GM11168 (cell line): ENCODE results near the gene PHLDB2.

Experiments used
- in situ Hi-C: fragments of 300-500 bp; cut with MboI; formaldehyde crosslinking; loops from one replicate; pipeline ENCODE4 v1.12.0; 2022; ENCODE audit warnings: low sequenced_read_pairs; ENCODE audit not compliant: unreplicated experiment

The PHLDB2 gene

GRCh38 chr3:111980716-111981456, 121.8 kb downstream of the PHLDB2 start:
- in situ Hi-C loops = no loop called here

DNA sequence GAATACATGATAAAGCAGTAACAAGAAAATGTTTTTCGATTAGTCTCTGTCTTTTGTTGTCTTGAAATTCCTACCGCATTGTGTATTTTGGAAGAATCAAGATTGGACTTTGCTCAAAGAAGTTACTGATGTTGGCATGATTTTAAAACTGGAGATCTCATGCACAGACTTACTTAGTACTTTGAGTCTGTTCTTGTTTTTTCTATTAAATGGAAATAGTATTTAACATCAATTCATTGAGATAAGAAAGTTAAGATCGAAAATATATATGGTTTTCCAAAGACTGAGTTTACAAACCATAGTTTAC, 122.3 kb downstream of the PHLDB2 start:
- in situ Hi-C loops = no loop called here

DNA sequence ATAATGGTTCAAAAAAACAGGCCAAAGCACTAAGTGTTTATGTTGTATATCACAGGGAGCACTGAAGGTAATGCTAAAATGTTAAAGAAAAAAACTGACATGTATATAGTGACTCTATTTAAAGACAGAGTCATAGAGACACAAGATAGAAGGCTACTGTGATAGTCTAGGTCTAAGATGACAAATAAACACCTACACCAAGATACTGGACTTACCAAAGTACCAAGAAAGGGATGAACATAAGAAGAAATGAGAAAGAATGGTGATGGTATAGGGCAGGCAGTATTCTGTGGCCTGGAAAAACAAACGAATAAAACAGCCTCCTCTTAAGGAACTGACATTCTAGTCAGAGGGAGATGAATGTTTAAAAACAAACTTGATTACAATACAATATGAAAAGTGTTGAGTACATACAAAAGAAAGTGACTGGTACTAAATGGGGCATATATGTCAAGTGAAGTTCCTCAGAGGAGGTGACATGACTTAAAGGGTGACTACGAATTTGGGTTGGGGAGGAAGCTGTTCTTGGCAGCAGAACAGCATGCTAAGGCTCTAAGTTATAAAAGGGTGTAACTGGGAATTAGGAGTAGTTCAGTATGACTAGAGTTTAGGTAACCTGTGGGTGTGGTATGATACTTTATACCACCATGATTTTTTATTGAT, 125.7 kb downstream of the PHLDB2 start:
- in situ Hi-C loops = no loop called here

DNA sequence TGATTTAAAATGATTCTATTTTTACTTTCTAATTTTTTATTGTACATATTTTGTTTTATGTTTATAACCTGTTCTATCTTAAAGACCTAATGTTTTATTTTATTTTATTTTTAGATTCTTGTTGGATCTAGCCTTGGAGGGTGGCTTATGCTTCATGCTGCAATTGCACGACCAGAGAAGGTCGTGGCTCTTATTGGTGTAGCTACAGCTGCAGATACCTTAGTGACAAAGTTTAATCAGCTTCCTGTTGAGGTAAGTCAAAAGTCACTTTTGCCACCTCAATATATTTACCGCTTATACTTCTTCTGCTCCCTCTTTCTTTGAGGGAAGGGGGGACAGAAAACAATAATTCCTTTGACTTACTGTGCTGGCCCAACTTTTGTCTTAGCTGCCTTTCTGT, 127.7 kb downstream of the PHLDB2 start:
- in situ Hi-C loops = no loop called here

- in situ Hi-C loops = no loop called here
Observed at GRCh38 chr3:111989061-111989678, 130.1 kb downstream of the PHLDB2 start.

DNA sequence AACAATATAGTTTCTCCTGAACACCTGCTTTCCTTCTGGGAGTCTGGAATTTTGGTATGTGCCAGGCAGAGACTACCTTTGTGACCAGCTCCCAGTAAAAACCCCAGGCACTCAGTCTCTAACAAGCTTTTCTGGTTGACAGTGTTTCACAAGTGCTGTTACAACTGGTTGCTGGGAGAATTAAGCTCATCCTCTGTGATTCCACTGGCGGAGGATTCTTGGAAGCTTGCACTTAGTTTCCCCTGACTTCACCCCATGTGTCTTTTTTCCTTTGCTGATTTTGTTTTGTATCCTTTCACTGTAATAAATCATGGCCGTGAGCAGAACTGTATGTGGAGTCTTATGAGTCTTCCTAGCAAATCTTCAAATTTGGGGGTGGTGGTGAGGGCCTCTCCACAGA, 134.0 kb downstream of the PHLDB2 start:
- in situ Hi-C loops = no loop called here

DNA sequence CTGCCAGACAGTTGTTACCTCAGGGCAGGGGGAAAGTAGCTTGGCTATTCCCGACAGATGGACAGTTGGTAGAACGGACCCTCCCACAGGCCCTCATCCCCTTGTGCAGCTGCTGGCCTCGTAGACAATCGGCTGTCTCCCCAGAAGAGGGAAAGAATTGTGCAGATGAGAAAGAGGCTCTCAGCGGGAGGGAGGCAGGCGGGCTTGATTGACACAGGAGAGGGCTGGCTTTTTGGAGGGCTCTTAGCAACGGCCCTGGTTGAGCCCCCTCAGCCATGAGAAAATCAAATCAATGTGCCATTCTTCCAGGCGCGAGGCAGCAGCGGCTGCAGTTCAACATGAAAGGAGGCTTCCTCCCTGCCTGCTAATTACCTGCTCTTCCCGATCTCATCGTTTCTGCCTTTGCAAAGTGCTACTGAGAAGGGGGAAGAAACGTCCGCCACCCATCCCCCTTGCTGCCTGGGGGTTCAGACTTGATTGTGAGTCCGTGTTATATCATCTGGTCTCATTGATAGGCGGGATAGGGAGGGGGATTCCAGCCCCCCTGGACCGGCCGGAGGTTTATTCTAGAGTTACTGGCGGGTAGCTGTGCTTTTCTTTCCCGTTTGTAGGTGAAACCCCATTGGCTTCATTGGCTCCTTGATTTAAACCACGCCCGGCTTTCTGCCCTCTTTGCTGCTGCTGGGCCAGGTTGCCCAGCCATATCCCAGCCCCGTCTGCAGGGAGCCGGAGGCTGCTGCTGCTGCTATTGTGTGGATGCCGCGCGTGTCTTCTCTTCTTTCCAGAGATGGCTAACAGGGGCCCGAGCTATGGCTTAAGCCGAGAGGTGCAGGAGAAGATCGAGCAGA, 139.8 kb downstream of the PHLDB2 start, which contains the start of gene TAGLN3:
Gene TAGLN3 (plus strand): TSS at position 287 of the 848 bp plus-strand sequence. CDS start 501 bp downstream, at position 788.
- in situ Hi-C loops = no loop called here

DNA sequence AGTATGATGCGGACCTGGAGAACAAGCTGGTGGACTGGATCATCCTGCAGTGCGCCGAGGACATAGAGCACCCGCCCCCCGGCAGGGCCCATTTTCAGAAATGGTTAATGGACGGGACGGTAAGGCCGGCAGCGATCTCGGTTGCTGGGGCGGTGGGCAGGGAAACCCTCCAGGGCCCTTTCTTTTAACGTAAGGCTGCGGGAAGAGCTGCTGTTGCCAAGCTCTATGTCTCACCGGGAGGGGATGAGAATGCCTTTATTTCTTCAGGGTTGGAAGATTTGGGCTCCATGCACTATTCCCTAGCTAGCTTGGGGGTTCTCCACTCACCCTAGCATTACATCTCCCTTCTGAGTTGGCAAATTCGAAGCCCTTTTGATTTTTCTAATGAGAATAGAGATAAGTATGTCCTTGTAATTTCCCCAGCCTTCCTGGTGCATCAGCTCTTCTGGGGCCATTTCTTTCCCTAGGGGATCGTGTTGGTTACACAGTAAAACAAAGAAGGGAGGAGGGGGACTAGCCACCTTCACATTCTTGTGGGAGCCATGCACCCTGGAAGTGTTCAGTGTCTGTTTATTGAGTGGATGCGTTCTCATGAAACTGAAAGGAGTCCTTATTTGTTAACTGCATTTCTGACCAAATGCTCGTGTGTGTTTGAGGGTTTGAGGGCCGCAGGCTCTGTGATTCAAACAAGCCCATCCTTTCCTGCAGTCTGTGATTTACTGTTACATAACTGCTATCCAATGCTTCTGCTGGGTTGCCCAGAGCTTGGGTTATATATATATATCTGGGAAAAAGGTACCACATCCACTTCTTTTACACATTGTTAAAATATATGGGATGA, 140.6 kb downstream of the PHLDB2 start:
- in situ Hi-C loops = no loop called here

DNA sequence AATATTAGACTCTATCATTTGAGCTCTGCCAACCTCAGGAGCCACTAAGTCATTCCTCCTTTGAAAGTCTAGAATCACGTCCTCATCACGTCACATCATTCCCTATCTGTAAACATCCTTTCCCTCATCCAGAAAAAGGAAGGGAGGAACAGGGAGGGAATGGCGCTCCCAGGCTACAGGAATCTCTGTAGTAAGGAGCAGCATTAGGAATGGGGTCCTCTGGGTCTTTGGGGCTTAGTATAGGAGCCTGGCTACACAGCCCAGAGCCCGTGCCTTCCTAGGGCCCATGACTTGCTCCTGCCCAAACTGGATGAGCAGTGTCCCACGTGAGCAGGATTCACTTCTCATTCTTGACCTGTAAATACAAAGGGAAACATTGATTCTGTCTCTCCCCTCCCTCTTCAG, 141.3 kb downstream of the PHLDB2 start:
- in situ Hi-C loops = no loop called here

DNA sequence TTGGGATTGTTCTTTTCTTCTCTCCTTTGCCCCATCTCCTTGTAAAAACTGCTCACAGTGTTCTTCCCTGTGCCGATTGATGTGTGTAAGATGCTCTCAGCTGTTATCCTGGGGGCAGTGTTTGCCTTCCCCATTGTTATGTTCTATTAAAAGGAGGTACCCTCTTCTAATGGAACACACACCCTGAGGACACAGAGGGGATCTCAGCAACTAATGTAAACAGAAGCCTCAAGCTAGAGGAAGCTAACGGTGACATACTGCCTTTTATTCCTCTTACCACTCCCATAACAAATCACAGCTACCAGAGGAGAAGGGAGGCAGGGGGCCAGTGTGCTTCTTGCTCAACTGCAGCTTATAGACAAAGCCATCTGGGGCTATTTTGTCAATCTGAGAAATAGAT, 141.9 kb downstream of the PHLDB2 start:
- in situ Hi-C loops = no loop called here

GRCh38 chr3:112001526-112001925, 142.5 kb downstream of the PHLDB2 start:
- in situ Hi-C loops = no loop called here

DNA sequence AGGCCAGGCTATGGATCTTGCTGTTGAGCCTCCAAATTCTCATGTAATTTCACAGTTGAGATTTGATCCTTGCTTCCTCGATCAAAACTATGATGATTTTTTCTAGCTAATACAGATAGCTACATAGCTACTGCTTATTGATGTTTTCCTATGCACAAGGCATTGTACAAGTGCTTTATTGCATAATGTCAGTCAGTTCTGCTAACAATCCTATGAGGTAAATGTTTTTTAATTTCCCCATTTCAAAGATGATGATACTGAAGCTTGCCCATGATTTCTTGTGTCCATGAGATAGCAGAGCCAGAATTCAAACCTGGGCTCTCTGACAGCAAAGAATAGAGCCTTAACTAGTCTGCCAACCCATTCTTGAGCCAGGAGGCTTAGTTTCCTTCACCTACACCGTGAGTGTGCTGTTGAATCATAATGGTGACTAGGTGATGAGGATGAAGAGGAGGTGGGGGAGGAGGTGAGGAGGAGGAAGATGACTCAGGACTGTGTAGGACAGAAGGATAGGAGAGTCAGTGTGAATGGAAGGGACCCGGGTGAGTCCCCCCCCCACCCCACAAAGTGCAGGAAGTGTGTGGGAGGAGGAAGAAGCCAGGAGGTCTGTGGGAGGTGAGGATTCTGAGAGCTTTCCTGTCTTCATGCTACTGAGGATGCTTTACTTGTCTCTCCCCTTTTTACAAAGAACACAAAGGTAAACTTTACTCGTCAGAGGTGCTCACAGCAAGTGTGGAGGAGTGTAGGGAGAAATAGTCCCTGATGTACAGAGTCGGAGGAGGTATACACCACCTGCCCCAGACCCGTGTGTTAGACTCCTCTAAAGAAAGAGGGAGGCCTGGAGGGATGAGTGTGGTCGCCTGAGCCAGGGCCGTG, 143.3 kb downstream of the PHLDB2 start:
- in situ Hi-C loops = no loop called here

DNA sequence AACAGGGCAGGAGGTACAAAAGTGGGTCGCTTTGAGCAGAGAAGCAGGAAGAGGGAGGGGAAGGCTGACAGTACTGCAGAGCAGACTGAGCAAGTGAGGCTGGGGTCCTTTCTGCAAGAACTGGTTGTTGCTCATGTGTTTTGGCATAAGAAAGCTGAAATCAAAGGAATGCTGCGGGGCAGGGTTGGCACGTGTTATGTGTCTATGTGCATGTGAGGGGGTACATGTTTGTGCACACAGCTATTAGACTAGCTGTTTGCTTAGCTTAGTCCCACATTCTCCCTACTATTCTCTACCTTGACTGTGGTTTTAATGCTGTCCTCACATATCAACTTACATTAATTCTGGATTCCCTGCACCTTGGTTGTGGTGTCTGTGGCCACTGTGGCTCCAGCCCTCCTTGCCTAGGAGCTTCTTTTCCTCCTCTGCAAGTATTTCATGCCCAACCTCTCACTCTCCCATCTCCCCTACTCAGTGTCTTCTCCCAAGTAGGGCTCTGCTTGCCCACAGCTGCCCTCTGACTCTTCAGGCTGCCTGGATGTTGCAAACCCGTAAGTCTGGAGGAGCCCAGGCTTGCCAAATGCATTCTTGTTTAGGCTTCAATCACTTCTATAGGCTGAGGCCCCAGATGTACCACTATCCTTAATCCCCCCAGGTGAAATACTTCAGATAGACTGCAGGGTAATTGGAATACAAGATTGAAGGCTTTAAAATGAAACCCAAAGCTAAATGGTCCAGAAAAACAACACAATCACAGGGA, 144.4 kb downstream of the PHLDB2 start:
- in situ Hi-C loops = no loop called here

- in situ Hi-C loops = no loop called here
Observed at GRCh38 chr3:112004187-112004586, 145.1 kb downstream of the PHLDB2 start.

GRCh38 chr3:112004669-112005068, 145.6 kb downstream of the PHLDB2 start:
- in situ Hi-C loops = no loop called here

DNA sequence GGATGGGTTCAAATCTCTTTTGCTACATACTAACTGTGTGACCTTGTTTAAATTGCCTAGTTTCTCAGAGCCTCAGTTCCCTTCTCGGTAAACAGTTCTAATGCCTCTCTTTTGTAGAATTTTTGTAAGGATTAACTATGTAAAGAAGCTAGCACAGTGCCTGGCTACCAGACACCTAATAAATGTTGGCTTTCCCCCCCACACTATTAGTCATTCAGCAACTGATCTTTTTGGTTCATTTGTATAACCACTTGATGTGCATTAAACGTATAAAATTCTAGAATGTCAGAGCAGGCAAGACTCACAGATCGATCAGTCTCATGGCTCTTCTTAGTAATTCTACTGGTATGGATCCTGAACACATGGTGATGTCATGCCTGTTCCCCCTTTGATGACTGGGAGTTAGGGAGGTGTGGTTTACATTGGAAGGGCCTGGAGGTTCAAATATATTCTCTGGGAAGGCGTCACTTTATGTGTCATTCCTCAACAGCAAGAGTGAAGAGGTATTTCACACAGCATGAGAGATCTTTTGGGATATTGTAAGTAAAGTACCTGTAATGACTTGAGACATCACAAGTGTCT, 146.1 kb downstream of the PHLDB2 start:
- in situ Hi-C loops = no loop called here

DNA sequence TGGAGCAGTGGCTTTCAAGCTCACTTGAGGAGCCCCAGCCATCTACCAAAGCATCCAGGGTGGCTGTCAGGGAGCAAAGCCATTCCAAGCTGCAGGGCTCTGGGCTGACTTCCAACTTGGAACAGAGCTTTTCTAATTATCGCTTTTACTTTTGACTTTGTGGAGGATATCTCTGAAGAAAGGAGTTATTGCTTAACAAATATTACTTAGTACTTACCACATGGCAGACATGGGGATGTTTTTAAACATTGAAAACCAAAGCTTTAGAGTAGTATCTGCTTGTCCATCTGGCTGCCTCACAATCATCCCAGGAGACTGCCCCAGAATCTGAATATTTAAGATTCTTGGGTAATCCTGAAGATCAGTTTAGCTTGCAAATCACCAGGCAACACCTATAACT, 148.6 kb downstream of the PHLDB2 start:
- in situ Hi-C loops = no loop called here

DNA sequence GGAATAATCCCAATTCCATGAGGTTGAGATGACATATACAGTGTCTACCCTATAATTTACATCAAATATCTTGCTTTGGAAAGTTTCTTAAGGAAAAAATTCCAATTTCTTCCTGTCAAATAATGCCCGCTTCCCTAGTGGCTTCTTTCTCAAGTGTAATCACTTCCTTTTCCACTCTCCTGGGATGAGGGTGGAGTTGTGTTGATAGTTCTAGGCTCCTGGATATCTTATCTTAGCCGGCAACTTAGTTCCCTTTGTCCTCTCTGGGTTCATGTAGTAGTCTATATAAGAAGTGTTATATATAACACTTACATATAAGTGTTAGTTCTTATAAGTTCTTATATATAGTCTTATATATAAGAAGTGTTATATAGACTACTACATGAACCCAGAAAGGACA, 150.6 kb downstream of the PHLDB2 start:
- in situ Hi-C loops = no loop called here
